Measurements from ENCODE around the gene RAB21.

Gene RAB21

GRCh38 chr12:71848212-71848611, 93.5 kb downstream of the RAB21 start:
- intact Hi-C loops (cut with DNase I) = no loop called here
- DNase-seq = no peak

- intact Hi-C loops (cut with DNase I) = no loop called here
- DNase-seq = no peak
These were observed 94.6 kb downstream of the RAB21 start for GRCh38 chr12:71849109-71849851.
